ENCODE measurements around the gene TNFRSF1B.

GRCh38 chr1:12153181-12153785 is 13.5 kb upstream of the TNFRSF1B start:
- TF ChIP-seq CTCF (IDR thresholded peaks at IDR 0.05), result no peak
- TF ChIP-seq POLR2A (IDR thresholded peaks at IDR 0.05), result no peak

Measured in gastroesophageal sphincter (tissue), 3 donors.